Hematopoietic multipotent progenitor cell treated with erythropoietin and hydrocortisone succinate and interleukin-3 and kit ligand, for 17 days (in vitro differentiated cells): ENCODE results near the gene PDE4B.
"Not testable (repeated sequence)": the region's sequence is repeated elsewhere in the genome, so short reads cannot be mapped to it uniquely, and the experiment has no call there.

ENCODE experiments used
- DNase-seq: peaks from one replicate; pipeline ENCODE4 v3.0.0-alpha.2; 2015; ENCODE audit warnings: low spot score

The PDE4B gene

DNA sequence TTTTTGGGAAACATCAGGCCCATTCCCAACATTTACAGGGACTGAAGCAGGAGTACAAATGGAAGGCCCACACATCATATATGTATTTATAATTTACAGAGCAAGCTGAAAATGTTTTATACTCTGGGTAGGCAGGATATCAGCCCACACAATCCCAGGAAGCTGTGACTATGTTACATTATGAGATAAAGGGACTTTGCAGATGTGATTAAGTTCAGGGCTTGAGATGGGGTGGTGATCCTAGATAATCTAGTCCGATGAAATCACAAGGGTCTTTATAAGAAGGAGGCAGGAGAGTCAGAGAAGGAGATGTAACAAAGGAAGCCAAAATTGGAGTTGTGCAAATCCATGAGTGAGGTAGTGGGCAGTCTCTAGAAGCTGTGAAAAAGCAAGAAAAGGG lies 160.5 kb downstream of the PDE4B start:
- no peak for DNase-seq

DNA sequence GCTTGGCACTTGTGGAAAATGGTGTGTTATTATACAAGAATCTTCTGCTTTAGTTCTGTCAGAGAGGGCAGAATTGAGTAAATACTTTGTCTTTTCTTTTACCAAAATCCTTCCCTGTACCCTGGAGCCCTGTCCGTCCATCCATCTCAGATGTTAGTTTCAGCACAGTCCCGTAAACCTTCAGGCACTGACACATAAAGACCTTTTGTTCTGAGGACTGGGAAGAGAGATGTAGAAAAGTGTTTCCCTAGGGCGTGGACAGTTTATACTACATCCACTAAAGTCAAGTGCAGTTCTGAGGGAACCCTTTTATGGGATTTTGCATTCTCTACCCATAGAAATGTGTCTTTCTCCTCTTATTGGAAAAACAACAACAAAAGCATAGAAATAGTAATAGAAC lies 162.4 kb downstream of the PDE4B start:
- no peak for DNase-seq

DNA sequence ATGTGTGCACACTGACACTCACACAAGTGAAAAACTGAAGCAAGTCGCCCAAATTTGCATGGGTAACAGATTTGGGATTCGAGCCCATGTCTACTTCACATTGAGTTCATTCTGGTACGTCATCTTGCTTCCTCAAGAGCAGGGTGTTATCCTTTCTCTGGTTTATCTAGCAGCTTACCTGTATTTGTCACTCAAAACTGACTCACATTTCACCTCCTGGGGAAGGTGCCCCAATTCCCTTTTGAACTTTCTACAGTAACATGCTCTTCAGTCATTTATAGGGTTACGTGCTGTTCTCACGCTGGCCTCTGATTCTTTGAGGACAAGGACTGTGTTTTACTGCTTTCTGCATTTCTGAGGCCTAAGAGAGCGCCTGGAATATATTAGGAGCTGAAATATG lies 162.8 kb downstream of the PDE4B start:
- DNase-seq, result no peak

DNA sequence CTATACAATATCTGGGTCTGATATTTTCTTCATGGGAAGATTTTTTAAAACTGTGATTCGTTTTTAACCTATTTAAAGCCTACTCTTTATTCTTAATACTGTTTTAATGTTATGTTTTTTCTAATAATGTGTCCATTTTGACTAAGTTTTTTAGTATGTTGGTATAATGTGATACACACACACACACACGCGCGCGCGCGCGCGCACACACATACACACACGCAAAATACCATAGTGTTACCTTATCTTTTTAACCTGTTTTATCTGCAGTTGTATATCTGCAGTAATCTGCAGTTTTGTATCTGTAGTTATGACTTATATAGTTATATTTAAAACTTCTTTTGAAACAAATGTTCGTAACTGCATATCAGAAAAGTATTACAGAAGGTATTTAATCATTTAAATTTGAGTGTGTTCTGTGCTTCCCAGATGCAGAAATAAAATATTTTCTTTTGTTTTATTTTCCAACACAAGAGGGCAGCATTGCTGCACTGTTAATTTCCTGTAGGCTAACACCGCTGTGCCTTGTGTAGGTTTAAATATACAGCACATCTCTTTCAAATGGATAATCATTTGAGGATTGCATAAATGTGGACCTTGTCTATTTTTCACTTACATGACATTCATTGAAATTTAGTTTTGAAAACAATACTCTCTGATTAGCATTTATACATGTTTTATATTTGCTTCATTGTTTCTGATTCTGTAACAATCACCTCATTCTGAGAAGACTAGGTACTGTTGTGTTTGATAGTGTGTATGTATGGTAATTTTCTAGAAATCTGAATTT lies 166.1 kb downstream of the PDE4B start:
- peak; percentile 14 for DNase-seq

DNA sequence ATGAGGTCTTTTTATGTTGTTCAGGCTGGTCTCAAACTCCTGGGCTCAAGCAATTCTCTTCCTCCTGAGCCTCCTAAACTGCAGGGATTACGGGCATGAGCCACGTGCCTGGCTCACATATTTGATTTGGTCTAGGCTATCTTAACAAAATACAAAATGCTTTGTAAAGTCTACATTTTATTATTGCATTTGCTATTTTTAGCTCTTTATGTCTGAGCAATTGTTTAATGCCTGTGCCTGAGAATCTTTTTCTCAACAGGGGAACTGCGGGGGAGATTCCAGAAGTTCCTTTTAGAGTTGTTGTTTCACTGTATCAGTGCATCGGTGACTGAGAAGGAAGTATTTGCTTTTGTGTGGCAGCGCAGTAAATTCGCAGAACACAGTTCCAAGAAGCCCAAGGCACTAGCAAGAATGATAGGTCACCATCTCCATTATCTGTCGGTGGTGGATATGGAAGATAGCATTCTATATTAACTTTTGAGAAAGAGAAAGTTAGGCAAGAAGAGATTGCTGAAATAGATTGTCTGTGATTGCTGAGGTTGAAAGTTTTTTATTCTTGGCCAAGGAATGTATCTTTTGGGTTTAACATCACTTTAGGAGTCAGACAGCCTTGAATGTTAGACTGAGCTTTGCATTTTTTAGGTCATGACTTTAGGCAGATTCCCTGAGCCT lies 167.3 kb downstream of the PDE4B start:
- DNase-seq, result no peak

DNA sequence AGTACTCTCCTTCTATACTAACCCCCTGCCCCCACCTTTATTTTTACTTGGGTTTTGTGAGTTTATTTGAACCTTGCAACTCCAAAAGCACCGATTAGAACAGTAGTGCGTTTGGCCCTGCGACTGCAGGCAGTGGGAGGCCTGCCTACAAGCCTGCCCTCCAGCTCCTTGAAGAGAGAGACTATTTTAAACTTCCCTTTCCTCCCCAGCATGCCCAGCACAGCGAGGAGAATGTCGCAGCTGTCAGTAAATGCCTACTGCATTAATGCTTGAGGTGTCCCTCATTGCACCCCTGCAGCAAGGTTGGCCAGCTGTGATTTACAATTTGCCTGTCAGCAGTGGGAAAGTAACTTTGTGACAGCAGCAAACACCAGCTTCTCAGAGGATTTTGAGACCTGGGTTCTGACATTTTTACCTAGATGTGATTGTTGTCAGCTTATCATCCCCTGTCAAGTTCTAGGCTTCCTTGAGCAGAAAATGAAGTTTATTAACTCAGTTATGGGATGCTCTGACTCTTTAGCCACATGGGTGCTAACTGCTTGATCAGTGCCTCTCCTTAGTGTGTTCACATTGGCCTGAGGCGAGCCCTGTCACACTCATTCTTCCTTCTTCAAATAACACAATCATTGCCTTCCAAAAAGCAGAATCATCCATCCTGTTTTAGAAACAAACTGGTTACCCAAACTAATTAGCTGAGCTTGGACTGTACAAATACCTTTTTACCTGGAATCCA lies 170.6 kb downstream of the PDE4B start:
- DNase-seq, result no peak

DNA sequence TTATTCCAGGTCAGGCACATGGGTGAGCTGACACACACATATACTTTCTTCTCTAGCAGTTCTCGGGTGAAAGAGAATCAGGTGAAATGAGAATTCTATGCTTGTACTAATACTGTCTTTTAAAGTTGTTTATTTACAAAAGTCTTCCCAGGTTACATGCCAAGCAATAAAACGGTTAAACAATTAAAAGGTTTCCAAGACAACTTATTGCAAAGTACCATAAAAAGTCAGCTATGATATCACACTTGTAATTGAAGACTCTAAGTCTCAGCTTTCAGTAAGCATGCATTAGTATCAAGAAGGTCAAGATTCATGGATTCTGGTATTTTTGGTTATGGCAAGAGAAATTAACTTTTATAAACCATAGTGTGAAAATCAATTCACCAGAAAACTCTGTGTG lies 171.4 kb downstream of the PDE4B start:
- DNase-seq, result no peak

DNA sequence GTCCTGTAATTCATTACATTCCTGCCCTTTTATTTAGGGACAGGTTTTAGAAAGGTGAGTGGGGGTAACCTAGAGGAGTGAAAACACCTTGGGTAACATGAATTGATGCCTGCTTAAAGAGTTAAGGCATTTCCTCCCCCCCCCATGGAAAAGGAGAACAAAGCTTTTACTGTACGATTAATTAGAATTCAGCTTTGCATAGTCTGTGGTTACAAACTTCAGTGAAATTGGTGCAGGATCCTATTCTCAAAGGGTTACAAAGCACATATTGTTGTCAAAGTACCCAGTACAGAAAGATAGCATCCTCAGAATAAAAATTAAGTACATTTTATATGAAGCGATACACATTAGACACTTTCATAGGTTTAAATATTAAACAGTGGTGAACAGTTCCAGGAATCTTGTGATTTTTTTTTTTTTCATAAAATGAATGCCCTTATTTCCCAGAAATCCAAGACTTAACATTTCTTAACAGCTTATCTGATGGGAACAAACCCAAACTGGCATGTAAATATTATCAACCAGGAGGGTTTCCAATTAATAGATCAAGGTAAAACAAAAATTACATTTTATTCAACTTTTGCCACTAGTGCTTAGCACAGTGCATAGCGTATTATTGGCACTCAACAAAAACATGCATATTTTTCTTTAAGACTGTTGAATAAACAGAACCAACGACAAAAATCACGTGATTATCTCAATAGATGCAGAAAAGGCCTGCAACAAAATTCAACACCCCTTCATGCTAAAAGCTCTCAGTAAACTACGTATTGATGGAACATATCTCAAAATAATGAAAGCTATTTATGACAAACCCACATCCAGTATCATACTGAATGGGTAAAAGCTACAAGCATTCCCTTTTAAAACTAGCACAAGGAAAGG lies 172.7 kb downstream of the PDE4B start:
- no peak for DNase-seq

DNA sequence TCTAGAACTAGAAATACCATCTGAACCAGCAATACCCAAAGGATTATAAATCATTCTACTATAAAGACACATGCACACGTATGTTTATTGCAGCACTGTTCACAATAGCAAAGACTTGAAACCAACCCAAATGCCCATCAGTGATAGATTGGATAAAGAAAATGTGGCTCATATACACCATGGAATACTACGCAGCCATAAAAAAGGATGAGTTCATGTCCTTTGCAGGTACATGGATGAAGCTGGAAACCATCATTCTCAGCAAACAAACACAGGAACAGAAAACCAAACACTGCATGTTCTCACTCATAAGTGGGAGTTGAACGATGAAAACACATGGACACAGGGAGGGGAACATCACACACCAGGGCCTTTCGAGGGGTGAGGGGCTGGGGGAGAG lies 174.8 kb downstream of the PDE4B start:
- not testable (repeated sequence) for DNase-seq

DNA sequence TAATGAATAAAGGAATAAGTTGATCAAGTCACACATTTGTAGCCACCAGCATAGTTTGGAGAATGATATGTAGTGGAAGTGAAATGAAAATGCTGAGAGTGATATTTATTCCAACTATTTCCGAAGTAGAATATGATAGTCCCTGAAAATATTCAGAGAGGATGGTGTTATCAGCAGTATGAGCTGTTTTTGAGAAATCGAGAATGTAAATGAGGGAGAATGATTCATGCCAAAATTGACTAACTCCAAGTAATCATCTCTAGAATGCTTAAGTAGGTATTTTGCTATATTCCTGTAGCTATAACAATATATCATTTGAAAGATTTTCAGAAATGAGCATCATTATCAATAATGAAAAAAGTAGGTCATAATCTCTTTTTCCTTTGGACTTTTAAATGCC lies 178.9 kb downstream of the PDE4B start:
- DNase-seq, result no peak

DNA sequence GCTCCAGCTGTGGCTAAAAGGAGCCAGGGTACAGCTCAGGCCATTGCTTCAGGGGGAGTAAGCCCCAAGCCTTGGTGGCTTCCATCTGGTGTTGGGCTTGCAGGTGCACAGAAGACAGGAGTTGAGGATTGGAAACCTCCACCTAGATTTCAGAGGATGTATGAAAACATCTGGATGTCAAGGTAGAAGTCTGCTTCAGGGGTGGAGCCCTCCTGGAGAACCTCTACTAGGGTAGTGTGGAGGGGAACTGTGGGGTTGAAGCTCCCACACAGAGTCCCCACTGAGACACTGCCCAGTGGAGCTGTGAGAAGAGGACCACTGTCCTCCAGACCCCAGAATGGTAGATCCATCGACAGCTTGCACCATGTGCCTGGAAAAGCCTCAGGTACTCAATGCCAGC lies 183.0 kb downstream of the PDE4B start:
- no peak for DNase-seq

DNA sequence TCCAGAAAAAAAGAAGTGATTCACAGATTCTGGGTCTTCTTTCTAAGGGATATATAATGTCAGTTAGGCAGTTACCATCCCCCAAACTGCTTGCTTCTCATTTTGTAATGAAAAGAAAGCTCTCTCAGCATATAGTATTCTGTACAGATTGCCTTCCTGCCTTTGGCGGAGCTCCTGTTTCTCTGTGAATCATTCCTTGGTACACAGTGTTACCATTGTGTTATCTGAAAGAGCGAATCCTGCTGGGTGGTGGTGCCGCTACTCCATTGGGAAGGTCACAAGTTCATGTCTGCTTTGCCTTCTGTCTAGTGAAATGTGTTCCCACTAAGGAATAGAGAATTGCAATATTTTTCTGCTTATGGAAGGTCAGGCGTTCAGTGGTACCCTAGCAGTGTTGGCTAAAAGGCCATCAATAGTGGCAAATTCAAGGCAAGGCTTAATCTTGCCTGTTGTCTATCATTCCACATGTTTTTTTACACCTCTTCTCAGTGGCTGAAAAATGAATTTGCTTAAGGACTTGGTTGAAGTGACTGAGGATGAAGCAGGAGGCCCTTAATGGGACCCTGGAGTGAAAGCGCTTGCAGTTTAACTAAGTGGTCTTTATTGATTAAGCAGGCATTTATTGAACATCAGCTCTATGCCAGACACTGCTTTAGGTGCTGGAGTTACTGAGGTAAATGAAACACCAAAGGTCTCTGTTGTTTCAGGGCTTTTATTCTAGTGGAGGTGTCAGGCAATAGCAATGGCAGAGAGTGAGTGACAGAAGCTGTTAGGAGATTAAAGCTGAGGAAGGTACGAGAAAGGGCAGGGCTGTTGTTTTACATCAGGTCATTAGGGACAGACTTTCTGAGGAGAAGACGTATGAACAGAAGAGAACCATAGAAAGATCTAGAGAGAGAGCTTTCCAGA lies 186.7 kb downstream of the PDE4B start:
- no peak for DNase-seq

DNA sequence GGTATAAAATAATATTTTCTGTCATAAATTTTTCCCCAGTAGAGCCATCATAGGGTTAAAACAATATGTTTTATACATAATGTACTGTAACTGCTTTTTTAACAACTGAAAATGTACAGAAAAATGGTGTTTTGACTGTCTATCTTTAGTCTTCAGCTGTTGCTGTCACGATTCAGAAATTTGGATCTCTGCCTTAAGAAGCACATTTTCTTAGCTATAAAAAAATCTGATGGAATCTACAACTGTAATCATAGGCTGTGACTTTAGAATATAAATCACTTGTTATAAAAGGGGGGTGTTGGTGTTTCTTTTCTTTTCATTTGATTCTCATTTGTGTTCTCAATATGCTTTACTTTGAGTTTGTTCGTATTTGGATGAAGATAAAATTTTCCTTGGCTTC lies 187.5 kb downstream of the PDE4B start:
- no peak for DNase-seq

DNA sequence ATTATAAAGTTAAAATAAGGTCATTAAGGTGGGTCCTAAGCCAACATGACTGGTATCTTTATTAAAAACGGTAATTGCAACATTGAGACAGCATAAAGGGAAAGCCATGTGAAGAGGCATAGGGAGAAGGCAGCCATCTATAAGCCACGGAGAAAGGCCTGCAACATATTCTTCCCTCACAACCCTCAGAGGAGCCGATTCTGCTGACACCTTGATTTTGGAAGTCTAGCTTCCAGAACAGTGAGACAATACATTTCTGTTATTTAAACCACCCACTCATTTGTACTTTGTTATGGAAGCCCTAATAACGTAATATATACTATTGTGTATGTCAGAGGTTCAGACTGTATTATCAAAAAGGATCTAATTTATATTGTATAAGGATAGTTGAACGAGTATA lies 190.8 kb downstream of the PDE4B start:
- no peak for DNase-seq

DNA sequence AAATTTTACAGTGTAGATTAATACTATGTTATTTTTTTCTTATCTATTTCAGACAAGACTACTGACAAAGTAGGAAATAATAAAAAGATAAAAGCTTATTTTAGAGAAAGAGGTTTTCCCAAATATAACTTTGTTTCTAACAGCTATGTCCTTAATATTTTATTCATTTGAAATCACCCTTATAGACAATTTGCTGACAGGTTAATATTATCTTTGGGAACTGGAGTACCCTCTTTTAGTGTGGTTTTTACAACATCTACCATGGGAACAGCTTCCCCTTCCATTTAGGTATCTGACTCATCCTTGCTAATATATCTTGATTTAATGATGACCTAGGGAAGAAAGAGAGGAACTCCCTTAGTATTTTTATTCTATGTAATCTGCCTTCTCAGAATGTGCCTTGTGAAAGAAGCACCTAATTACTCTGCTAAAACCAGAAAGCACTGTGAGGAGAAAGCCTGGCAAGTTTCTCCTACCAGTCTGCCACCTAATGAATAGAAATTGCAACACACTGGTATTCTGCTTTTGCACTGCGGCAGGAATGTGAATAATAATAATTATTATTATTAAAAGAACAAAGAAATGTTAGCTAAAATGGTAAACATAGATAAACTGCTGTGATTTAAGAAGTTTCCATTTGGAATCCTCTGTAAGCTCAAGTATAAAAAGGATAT lies 192.8 kb downstream of the PDE4B start:
- DNase-seq, result no peak

DNA sequence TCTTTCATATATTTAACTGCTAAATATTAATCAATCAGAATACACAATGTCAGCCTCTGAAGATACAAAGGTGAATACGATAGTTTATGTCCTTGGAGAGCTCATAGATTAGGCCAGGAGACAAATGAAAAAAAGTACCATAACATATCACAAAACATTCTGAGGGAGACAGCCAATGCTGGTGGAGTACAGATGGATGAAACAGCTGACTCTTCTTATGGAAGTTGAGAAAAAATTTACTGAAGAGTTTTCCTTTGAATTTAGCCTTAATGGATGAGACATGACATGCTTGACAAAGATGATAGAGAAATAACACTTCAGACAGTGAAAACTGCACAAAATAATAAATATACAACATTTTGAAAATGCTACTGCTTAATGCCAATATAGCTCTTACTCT lies 193.5 kb downstream of the PDE4B start:
- DNase-seq, result no peak

DNA sequence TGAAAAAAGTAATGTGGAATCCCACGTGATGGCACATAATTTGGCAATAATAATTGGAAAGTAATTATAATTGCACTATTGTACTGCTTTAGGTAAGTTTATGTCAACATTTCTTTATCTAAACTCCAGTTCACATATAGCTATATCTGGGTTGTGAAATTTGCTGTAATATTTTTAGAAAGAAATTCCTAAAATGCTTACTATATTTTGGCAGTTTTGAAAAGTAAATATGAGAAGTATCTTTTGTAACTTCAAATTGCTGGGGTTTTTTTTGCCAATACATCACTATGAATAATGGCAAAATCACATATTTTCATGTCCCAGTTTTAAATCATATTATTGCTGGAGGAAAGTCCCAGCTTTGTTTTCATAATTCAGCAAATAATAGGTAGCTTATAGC lies 197.5 kb downstream of the PDE4B start:
- DNase-seq, result no peak

DNA sequence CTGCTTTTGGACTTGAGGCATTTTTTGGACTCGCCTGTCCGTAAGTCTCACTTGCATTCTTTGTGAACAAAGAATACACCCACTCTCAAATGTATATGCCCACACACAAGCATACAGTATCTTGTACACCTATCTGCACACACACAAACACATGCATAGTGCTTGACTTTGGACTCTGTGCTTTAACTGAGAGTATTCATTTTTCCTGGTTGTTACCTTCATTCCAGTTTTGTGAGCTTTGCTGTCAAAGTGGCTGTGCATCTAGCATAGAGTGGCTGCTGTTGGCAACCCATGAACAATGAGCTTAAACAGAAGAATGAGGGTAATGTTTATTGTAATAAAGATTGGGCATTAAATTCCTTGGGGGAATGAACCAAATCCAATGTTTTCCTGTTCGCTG lies 199.0 kb downstream of the PDE4B start:
- DNase-seq, result no peak

DNA sequence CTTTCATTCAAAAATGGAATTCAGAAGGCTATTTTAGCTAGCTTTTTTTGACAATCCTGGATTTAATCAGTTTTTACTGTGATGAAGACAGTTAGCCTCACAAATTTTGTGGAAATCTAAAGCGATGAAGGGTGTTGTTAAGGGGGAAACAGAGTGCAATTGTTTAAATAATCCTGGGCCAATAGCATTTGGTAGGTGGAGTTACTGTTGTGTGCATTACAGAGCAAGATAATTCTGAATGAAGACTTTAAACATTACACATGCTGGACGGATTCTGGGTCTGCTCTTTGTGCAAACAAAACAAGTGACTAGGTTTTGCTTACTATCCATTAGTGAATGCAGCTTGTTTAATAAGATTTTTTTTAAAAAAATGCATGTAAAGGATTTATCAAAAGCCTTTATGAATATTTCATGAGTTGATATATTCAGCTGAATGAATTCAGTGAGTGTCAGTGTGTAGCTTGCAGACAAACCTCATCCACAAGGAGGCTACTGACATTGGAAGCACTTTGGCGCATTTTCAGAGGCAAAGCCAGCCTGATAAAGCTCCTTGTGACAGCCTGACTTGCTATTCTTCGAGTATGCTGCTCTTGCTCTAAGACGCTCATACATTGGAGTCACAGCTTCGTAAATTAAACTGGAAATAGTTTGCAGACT lies 199.6 kb downstream of the PDE4B start:
- DNase-seq, result no peak

DNA sequence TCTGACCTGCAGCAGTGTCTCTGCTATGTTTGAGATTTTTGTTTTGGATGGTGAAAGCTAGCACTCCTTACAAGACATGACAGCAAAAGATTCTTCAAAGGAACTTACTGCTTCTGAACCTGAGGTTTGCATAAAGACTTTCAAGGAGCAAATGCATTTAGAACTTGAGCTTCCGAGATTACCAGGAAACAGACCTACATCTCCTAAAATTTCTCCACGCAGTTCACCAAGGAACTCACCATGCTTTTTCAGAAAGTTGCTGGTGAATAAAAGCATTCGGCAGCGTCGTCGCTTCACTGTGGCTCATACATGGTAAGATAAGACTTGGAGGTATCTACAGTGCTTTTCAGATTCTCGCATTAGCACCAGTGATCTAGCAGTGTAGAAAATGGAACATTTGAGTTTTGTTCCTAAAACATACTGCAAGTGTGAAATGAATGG lies 200.2 kb downstream of the PDE4B start:
- DNase-seq, result no peak
